Left hindlimb (tissue), 1 donor: ENCODE results near the gene MTF1.
"Not testable (repeated sequence)": the region's sequence is repeated elsewhere in the genome, so short reads cannot be mapped to it uniquely, and the experiment has no call there.

ENCODE experiments used
- DNase-seq: peaks from one replicate; pipeline ENCODE4 v3.0.0-alpha.2; 2018

Gene MTF1

GRCh38 chr1:37859507-37860345 is at the start of gene MTF1:
Gene MTF1, minus strand, starts transcription at chr1:37859592. Its CDS starts 1,934 bp downstream, at chr1:37857658.
- peak; percentile 98 for DNase-seq

DNA sequence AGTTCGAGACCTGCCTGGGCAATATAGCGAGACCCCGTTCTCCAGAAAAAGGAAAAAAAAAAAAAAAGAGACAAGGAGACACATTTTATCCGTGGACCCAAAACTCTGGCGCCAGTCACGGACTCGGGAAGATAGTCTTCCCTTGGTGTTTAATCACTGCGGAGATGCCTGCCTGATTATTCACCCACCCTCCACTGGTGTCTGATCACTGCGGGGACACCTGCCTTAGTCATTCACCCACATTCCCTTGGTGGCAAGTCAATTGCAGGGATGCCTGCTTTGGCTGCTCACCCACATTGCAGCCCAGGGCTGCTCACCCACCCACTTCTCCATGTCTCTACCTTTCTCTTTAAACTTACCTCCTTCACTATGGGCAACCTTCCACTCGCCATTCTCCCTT is 49.1 kb upstream of the MTF1 start:
- DNase-seq: not testable (repeated sequence)

DNA sequence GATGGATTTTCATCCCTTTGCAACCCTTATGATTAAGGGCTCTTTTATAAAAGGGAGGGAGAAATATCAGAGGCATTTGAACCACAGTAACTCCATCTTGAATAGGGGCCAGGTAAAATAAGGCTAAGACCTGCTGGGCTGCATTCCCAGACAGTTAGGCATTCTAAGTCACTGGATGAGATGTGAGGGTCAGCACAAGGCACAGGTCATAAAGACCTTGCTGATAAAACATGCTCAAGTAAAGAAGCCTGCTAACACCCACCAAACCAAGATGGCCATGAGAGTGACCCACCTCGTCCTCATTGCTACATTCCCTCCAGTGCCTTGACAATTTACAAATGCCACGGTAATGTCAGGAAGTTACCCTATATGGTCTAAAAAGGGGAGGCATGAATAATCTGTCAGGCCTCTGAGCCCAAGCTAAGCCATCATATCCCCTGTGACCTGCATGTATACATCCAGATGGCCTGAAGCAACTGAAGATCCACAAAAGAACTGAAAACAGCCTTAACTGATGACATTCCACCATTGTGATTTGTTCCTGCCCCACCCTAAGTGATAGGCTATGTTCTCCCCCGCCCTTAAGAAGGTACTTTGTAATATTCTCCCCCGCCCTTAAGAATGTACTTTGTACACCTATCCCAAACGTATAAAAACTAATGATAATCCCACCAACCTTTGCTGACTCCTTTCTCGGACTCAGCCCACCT is 48.2 kb upstream of the MTF1 start:
- not testable (repeated sequence) for DNase-seq

DNA sequence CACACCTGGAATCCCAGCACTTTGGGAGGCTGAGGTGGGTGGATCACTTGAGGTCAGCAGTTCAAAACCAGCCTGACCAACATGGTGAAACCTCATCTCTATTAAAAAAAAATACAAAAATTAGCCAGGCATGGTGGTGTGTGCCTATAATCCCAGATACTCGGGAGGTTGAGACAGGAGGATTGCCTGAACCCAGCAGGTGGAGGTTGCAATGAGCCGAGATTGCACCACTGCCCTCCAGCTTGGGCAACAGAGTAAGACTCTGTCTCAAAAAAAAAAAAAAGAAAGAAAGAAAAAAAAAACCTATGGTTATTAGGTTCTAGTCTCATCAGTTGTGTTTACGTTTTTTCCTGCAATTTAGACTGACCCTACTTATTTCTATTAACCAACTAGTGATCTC is 47.2 kb upstream of the MTF1 start:
- DNase-seq: not testable (repeated sequence)

DNA sequence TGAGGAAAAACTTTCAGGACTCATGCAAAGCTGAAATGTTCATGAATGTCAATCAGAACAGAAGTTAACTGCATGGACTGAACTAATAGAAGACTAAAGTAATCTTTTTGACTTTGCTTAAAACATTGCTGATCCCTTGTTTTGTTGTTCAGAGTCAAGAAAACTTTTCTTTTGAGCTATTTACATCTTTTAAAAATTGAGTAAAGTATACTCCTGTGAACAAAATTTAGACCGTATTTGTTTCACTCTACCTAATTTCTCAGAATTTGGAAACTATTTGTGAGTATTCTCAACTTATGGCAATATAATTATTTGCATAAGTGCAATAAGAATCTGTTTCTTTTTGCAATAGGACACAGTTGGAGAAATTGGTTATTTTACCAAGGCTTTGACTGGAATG is 46.3 kb upstream of the MTF1 start:
- no peak for DNase-seq

GRCh38 chr1:37903921-37904320 is 44.5 kb upstream of the MTF1 start:
- not testable (repeated sequence) for DNase-seq

DNA sequence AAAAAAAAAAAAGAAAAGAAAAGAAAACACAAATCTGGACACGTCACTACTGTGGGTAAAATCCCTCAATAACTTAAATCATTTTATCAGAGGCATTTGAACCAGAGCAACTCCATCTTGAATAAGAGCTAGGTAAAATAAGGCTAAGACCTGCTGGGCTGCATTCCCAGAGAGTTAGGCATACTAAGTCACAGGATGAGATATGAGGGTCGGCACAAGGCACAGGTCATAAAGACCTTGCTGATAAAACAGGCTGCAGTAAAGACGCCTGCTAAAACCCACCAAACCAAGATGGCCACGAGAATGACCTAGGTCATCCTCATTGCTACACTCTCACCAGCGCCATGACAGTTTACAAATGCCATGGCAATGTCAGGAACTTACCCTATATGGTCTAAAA is 43.6 kb upstream of the MTF1 start:
- no peak for DNase-seq

DNA sequence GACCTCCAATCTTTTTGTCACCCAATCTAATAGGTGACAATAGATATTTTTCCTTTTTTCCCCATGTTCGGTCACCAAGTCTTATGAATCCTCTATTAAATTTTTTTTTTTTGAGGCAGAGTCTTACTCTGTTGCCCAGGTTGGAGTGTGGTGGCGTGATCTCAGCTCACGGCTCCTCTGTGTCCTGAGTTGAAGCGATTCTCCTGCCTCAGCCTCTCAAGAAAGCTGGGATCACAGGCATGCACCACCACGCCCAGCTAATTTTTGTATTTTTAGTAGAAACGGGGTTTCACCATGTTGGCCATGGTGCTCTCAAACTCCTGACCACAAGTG is 42.5 kb upstream of the MTF1 start:
- no peak for DNase-seq

GRCh38 chr1:37901191-37901892 is 42.0 kb upstream of the MTF1 start:
- no peak for DNase-seq

DNA sequence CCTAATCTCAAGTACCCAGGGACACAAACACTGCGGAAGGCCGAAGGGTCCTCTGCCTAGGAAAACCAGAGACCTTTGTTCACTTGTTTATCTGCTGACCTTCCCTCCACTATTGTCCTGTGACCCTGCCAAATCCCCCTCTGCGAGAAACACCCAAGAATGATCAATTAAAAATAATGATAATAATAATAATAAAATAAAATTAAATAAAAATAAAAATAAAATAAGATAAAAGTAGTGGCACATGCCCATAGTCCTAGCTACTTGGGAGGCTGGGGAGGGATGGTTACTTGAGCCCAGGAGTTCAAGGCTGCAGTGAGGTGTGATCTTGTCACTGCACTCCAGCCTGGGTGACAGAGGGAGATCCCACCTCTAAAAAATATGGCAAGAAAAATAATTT is 38.2 kb upstream of the MTF1 start:
- DNase-seq: not testable (repeated sequence)

GRCh38 chr1:37893673-37894072 is 34.3 kb upstream of the MTF1 start:
- no peak for DNase-seq

GRCh38 chr1:37892151-37893047 is 33.0 kb upstream of the MTF1 start:
- no peak for DNase-seq

DNA sequence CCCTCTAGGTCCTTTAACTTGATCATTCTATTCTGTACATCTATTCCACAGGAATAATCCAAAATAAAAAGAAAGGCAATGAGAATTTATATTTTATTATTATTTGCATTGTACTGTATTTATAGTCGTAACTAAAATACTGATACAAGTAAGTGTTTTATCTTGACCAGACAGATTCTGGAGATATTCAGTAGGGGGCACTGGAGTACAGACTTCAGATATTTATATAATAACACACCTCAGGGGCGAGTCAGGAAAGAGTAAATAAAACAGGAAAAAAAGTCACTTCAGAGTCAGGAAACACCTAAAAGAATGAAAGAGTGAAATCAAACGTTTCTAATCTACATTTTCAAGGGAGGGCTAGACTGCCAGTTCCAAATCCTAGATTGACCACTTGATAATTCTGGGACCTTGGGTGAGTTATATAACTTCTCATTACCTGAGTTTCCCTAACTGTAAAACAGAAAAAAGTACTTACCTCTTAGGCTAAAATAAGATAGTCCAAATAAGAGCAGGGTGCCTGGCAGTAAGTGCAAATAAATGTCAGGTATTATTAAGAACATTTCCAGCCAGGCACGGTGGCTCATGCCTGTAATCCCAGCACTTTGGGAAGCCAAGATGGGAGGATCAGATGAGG is 31.1 kb upstream of the MTF1 start:
- DNase-seq: no peak

- no peak for DNase-seq
Measured at GRCh38 chr1:37888022-37888700, 28.8 kb upstream of the MTF1 start.

DNA sequence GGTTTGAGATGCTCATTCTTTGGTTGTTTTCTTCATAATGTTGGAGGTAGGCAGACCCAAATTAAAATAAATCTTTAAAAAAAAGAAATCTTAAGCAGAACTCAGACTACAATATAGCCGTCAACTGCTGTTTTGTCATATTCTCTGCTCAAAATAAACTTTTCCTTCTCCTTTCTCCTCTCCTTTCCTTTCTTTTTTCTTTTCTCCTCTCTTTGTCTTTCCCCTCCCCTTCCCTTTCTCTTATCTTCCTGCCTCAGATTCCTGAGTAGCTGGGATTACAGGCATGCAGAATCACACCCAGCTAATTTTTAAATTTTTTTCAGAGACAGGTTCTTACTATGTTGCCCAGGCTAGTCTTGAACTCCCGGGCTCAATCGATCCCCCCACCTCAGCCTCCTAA is 24.8 kb upstream of the MTF1 start:
- DNase-seq: no peak

- no peak for DNase-seq
Measured at GRCh38 chr1:37883671-37884070, 24.3 kb upstream of the MTF1 start.

GRCh38 chr1:37879865-37880264 is 20.5 kb upstream of the MTF1 start:
- DNase-seq: no peak

DNA sequence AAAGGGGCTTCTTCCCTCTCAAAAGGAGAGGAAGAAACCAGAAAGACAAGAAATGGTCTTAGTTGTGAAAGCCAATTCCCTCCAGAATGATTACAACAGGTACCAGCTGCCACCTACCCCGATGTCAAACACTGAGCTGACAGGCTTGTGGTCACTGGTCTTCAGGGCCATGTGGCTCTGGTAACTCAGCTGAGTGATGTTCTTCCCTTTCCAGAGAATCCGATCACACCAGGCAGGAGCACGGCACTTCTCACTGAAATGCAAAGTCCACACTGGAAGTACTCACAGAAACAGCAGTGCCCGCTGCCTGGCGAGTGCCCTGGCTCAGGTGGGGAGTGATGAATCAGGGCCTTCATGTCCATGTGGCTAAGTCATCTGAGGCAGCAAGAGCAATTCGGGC is 18.7 kb upstream of the MTF1 start:
- no peak for DNase-seq

DNA sequence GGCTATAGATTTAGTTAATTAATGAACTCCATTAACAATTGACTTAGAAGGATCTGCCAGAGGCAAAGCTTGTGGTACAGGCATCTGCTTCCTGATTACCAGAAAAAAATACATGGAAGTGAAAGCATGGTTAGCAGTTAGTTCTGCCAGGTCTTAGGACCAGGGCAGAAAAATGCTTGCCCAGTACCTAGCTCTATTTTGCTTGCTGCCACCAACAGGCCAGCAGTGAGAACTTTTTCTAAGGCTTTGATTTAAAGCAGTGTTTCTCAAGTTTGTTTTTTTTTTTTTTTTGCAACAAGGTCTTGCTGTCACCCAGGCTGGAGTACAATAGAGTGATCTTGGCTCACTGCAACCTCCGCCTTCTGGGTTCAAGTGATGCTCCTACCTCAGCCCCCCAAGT is 16.4 kb upstream of the MTF1 start:
- no peak for DNase-seq

- DNase-seq: no peak
Measured at GRCh38 chr1:37872692-37873091, 13.3 kb upstream of the MTF1 start.

DNA sequence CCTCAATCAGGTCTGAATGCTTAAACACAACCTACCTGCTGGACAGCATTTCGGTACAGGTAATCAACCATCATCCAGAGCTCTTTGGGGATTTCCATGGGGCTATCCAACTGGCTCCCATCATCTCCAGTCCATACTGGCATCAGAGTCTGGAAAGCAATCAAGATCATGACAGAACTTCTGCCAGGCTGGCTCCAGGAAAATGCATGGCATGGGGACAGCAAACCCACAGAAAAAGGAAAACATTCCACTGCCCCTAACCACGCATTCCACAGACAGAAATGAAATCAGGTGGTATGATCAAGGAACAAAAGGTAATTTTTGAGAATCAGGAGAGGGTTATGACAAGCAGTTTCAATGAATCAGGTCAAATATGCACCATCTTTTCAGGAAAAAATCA is 9.1 kb upstream of the MTF1 start:
- no peak for DNase-seq

DNA sequence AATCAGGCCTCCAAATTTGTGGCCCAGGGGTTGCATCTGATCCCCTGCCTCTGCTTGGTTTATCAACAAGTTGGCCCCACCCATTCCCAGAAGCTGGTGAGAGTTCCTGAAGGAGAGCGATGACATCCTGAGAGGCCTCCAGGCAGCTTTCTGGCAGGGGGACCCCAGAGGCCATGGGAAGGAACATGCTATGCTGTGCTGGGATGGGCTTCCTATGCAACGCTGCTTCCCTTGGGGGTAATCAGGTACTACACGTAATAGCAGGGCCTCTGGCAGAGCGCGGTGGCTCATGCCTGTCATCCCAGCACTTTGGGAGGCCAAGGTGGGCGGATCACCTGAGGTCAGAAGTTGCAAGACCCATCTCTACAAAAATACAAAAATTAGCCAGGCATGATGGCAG is 8.4 kb upstream of the MTF1 start:
- no peak for DNase-seq
